H9 (cell line): ENCODE data around the gene USP13. TPM values are rescaled to one million over a fixed set of nuclear protein-coding genes. Genes with fewer than 3 reads are reported as not detected.
A peak's percentile ranks its signal among the peaks of the same experiment; 100 is the strongest.

Experiments
- DNase-seq: peaks from one replicate; pipeline ENCODE4 v3.0.0-alpha.2; 2017
- H2AFZ ChIP-seq: one replicate; pipeline ENCODE4 v1.6.1; 2013; ENCODE audit warnings: mild to moderate bottlenecking, low read length, control low read depth, moderate library complexity
- H2AK5ac ChIP-seq: 2 replicates; pipeline ENCODE4 v1.6.1; 2013; ENCODE audit warnings: low read length, control low read depth, mixed read lengths; ENCODE audit not compliant: insufficient read length
- H2BK120ac ChIP-seq: one replicate; pipeline ENCODE4 v1.6.1; 2013; ENCODE audit warnings: low read depth, mild to moderate bottlenecking, low read length, control low read depth, inconsistent platforms; ENCODE audit not compliant: poor library complexity, severe bottlenecking
- H2BK12ac ChIP-seq: 2 replicates; pipeline ENCODE4 v1.6.1; 2013; ENCODE audit warnings: low read length, control low read depth, mixed read lengths, low read depth; ENCODE audit not compliant: insufficient read length
- H2BK15ac ChIP-seq: 2 replicates; pipeline ENCODE4 v1.6.1; 2013; ENCODE audit warnings: low read depth, low read length, control low read depth
- H2BK20ac ChIP-seq: one replicate; pipeline ENCODE4 v1.6.1; 2013; ENCODE audit warnings: low read depth, mild to moderate bottlenecking, low read length, control low read depth, inconsistent platforms; ENCODE audit not compliant: poor library complexity, severe bottlenecking
- H2BK5ac ChIP-seq: 2 replicates; pipeline ENCODE4 v1.6.1; 2013; ENCODE audit warnings: low read length, control low read depth, mixed read lengths; ENCODE audit not compliant: insufficient read length
- H3K14ac ChIP-seq: 2 replicates; pipeline ENCODE4 v1.6.1; 2013; ENCODE audit warnings: low read length, control low read depth; ENCODE audit not compliant: insufficient read depth
- H3K18ac ChIP-seq: 2 replicates; pipeline ENCODE4 v1.6.1; 2013; ENCODE audit warnings: low read depth, mild to moderate bottlenecking, mixed read lengths, low read length, control low read depth; ENCODE audit not compliant: insufficient read length
- H3K23ac ChIP-seq: 2 replicates; pipeline ENCODE4 v1.6.1; 2013; ENCODE audit warnings: low read length, control low read depth, mixed read lengths, low read depth; ENCODE audit not compliant: insufficient read length
- H3K23me2 ChIP-seq: 2 replicates; pipeline ENCODE4 v1.6.1; 2013; ENCODE audit warnings: low read depth, mild to moderate bottlenecking, mixed read lengths, low read length, control low read depth; ENCODE audit not compliant: insufficient read length, poor library complexity, severe bottlenecking
- H3K27ac ChIP-seq: 2 replicates; pipeline ENCODE4 v1.5.1; 2013; ENCODE audit warnings: low read length, control low read depth, mixed read lengths, low read depth; ENCODE audit not compliant: insufficient read length
- H3K27me3 ChIP-seq: 2 replicates; pipeline ENCODE4 v1.6.1; 2013; ENCODE audit warnings: low read length, control low read depth, inconsistent platforms; ENCODE audit not compliant: insufficient read depth
- H3K4ac ChIP-seq: 2 replicates; pipeline ENCODE4 v1.6.1; 2013; ENCODE audit warnings: low read depth, mild to moderate bottlenecking, control low read depth, inconsistent platforms, low read length, moderate library complexity
- H3K4me1 ChIP-seq: 2 replicates; pipeline ENCODE4 v1.6.1; 2013; ENCODE audit warnings: low read length, control low read depth, inconsistent platforms; ENCODE audit not compliant: insufficient read depth
- H3K4me2 ChIP-seq: 2 replicates; pipeline ENCODE4 v1.6.1; 2013; ENCODE audit warnings: low read length, control low read depth, mixed read lengths; ENCODE audit not compliant: insufficient read length, insufficient read depth
- H3K56ac ChIP-seq: 2 replicates; pipeline ENCODE4 v1.6.1; 2013; ENCODE audit warnings: low read depth, mild to moderate bottlenecking, mixed read lengths, low read length, control low read depth; ENCODE audit not compliant: insufficient read length
- H3K79me1 ChIP-seq: 2 replicates; pipeline ENCODE4 v1.6.1; 2013; ENCODE audit warnings: low read depth, mild to moderate bottlenecking, moderate library complexity, low read length, control low read depth, inconsistent platforms; ENCODE audit not compliant: insufficient read depth, poor library complexity, severe bottlenecking
- H3K79me2 ChIP-seq: 2 replicates; pipeline ENCODE4 v1.6.1; 2013; ENCODE audit warnings: low read length, control low read depth, inconsistent platforms; ENCODE audit not compliant: insufficient read depth
- H3K9ac ChIP-seq: 2 replicates; pipeline ENCODE4 v1.6.1; 2013; ENCODE audit warnings: low read length, control low read depth, mixed read lengths; ENCODE audit not compliant: insufficient read length; ENCODE audit errors: extremely low read depth
- H3K9me3 ChIP-seq: one replicate; pipeline ENCODE4 v1.6.1; 2013; ENCODE audit warnings: low read depth, low read length, inconsistent platforms; ENCODE audit not compliant: control insufficient read depth
- H3T11ph ChIP-seq: one replicate; pipeline ENCODE4 v1.6.1; 2013; ENCODE audit warnings: mild to moderate bottlenecking, low read length, control low read depth, inconsistent platforms
- H4K20me1 ChIP-seq: one replicate; pipeline ENCODE4 v1.6.1; 2013; ENCODE audit not compliant: control insufficient read depth, insufficient read length, insufficient read depth
- H4K5ac ChIP-seq: 2 replicates; pipeline ENCODE4 v1.6.1; 2013; ENCODE audit warnings: low read depth, mild to moderate bottlenecking, mixed read lengths, low read length, control low read depth; ENCODE audit not compliant: insufficient read length
- H4K8ac ChIP-seq: replicated peaks from 2 replicates; pipeline ENCODE4 v1.6.1; 2013; ENCODE audit warnings: low read length, control low read depth, mixed read lengths, low read depth; ENCODE audit not compliant: insufficient read length
- H4K91ac ChIP-seq: 2 replicates; pipeline ENCODE4 v1.6.1; 2013; ENCODE audit warnings: low read depth, mild to moderate bottlenecking, moderate library complexity, mixed read lengths, low read length, control low read depth; ENCODE audit not compliant: insufficient read length
- H3K27ac Mint-ChIP-seq, 3 experiments: 2 replicates in 2 of 3; 3 replicates in 1 of 3; pipeline ENCODE4 v1.8.0; 2020 to 2021; ENCODE audit warnings: mixed read lengths in 3 of 3, mild to moderate bottlenecking in 1 of 3, moderate library complexity in 1 of 3
- H3K27me3 Mint-ChIP-seq: 2 replicates; pipeline ENCODE4 v1.8.0; 2021; ENCODE audit warnings: low read depth, mild to moderate bottlenecking, moderate library complexity, mixed read lengths
- H3K36me3 Mint-ChIP-seq, 3 experiments: 2 replicates in 2 of 3; 3 replicates in 1 of 3; pipeline ENCODE4 v1.8.0; 2020 to 2021; ENCODE audit warnings: low read depth in 3 of 3, mixed read lengths in 3 of 3; ENCODE audit not compliant: insufficient read depth in 1 of 3
- H3K4me1 Mint-ChIP-seq, 2 experiments: 2 replicates each; pipeline ENCODE4 v1.8.0; 2020; ENCODE audit warnings: mixed read lengths in 2 of 2
- H3K4me3 Mint-ChIP-seq, 2 experiments: 2 replicates in 1 of 2; 3 replicates in 1 of 2; pipeline ENCODE4 v1.8.0; 2020 to 2021; ENCODE audit warnings: mild to moderate bottlenecking in 2 of 2, mixed read lengths in 2 of 2, moderate library complexity in 1 of 2
- H3K9me3 Mint-ChIP-seq, 2 experiments: 2 replicates in 1 of 2; 3 replicates in 1 of 2; pipeline ENCODE4 v1.8.0; 2020; ENCODE audit warnings: mild to moderate bottlenecking in 2 of 2, mixed read lengths in 2 of 2, moderate library complexity in 1 of 2
- whole genome bisulfite sequencing: extraction: QIAGEN DNeasy Blood & Tissue Kit; methylation state at CpG from one replicate; pipeline ENCODE4 v1.1.7; 2013; ENCODE audit warnings: missing lambda C conversion rate, low lambda C conversion rate, mixed read lengths; ENCODE audit not compliant: insufficient read length; ENCODE audit errors: extremely low coverage; 5-methylcytosine and 5-hydroxymethylcytosine counted together
- total RNA-seq: library from RNA; stranded (reverse); gene quantifications from 2 replicates; pipeline ENCODE4 v1.2.1, GENCODE V29; 2021
- TF ChIP-seq, protein P1 (sequence below): fragments of 200-600 bp; sonication (generic); conservative IDR thresholded peaks from 3 replicates; pipeline ENCODE4 v1.8.0; 2021; ENCODE audit warnings: antibody characterized with exemption, mild to moderate bottlenecking

The USP13 gene
- total RNA-seq, 1 experiment from 2014 or later, result 26.7 TPM

DNA sequence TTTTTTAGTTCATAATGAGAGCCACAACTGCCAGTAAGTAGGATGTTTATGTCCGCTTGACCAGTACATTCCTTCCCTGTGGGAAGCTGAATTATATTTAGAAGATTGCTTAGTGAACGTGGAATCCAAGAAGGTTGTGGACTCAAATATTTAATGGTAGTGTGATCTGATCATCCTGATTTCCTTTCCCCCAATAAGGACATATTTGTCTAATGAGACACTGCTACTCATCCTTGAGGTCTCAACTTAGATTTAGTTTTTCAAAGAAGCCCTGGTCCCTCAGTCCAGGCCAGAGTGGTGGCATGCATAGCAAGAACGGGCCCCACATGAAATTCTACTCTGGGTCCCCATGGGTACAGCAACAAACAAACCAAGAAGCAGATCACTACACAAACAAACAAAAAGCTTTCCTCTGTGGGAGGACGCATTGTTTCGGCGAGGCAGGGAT, 60.8 kb downstream of the USP13 start:
- no peaks in the 10 kb centered on the region for H3K27me3 Mint-ChIP-seq
- Histone ChIP-seq H3K9me3 (no peaks in the 10 kb centered on the region), H2BK12ac (no peak overlapping the region), H3K27ac (no peak overlapping the region), H4K5ac (no peak overlapping the region), H3T11ph (no peak overlapping the region), H3K27me3 (no peaks in the 10 kb centered on the region), H3K4me2 (no peak overlapping the region), H3K14ac (no peak overlapping the region), H2BK5ac (no peak overlapping the region), H4K91ac (no peak overlapping the region), H3K23me2 (no peaks in the 10 kb centered on the region), H3K4ac (no peak overlapping the region; the same call in 1 of the 2 replicates), H3K56ac (no peak overlapping the region), H3K9ac (no peak overlapping the region), H2BK20ac (no peak overlapping the region), H3K4me1 (peaks cover 10% of the 10 kb centered on the region; the same call in 1 of the 2 replicates), H3K18ac (no peak overlapping the region), H4K8ac (no peak overlapping the region), H3K79me2 (no peaks in the 10 kb centered on the region), H3K79me1 (no peaks in the 10 kb centered on the region), H2AFZ (no peak overlapping the region), H4K20me1 (no peaks in the 10 kb centered on the region), H3K23ac (no peak overlapping the region), H2BK15ac (no peak overlapping the region), H2BK120ac (no peak overlapping the region), H2AK5ac (no peak overlapping the region)
- no peak for DNase-seq
- H3K4me3 Mint-ChIP-seq, result no peak overlapping the region
- TF ChIP-seq, protein P1, sequence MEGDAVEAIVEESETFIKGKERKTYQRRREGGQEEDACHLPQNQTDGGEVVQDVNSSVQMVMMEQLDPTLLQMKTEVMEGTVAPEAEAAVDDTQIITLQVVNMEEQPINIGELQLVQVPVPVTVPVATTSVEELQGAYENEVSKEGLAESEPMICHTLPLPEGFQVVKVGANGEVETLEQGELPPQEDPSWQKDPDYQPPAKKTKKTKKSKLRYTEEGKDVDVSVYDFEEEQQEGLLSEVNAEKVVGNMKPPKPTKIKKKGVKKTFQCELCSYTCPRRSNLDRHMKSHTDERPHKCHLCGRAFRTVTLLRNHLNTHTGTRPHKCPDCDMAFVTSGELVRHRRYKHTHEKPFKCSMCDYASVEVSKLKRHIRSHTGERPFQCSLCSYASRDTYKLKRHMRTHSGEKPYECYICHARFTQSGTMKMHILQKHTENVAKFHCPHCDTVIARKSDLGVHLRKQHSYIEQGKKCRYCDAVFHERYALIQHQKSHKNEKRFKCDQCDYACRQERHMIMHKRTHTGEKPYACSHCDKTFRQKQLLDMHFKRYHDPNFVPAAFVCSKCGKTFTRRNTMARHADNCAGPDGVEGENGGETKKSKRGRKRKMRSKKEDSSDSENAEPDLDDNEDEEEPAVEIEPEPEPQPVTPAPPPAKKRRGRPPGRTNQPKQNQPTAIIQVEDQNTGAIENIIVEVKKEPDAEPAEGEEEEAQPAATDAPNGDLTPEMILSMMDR, result no peak
- peaks cover 4 to 19% (median 14%) of the 10 kb centered on the region in 3 experiments; a peak in 6 of 7 replicates for H3K36me3 Mint-ChIP-seq
- H3K4me1 Mint-ChIP-seq, result peaks cover 43 to 50% of the 10 kb centered on the region in 2 experiments
- no CpG with 5 or more reads among the region's 6 CpGs for WGBS
- H3K27ac Mint-ChIP-seq, result peak overlapping the region; percentile 67 to 79 (median 78); a peak in 6 of 7 replicates
- H3K9me3 Mint-ChIP-seq, result no peaks in the 10 kb centered on the region
